HCT116 (cell line): ENCODE results near the gene TSPAN13. TPM values are rescaled to one million over a fixed set of nuclear protein-coding genes. Genes with fewer than 3 reads are reported as not detected.

Source experiments
- ATAC-seq: fragments of 200-7000 bp; cut with Tn5 transposase; 2 replicates; pipeline ENCODE4 v1.9.1; 2020; ENCODE audit warnings: mild to moderate bottlenecking, moderate library complexity
- BruUV-seq: library from RNA; stranded (reverse); fragments of 400-500 nt; replicated peaks from 2 replicates; lab custom pipeline; 2021; lab: Mats Ljungman, UMichigan
- CTCF ChIA-PET: fragments of 300-600 bp; sonication (Branson Sonifier 250); formaldehyde crosslinking; loops from one replicate; lab custom pipeline; 2021; ENCODE audit warnings: antibody characterized with exemption; lab: Charles Lee
- POLR2A ChIA-PET: fragments of 300-600, 350-600 bp; sonication (Branson Sonifier 250); formaldehyde crosslinking; loops from one replicate; lab custom pipeline; 2021; ENCODE audit warnings: antibody characterized with exemption; lab: Charles Lee
- RAD21 ChIA-PET, 2 experiments: fragments of 300-600 bp; sonication (Branson Sonifier 250); formaldehyde crosslinking; loops; one replicate each; lab custom pipeline; 2023; ENCODE audit warnings: low total read pairs in 2 of 2; ENCODE audit not compliant: uncharacterized antibody in 2 of 2, unreplicated experiment in 2 of 2, low non-redundant PET in 1 of 2; lab: Charles Lee
- DNase-seq: peaks from one replicate; pipeline ENCODE4 v3.0.0-alpha.2; 2010; ENCODE audit warnings: low read depth, low spot score
- H2AFZ ChIP-seq: fragments of 200-600 bp; shearing (Covaris generic), sonication (generic); 2 replicates; pipeline ENCODE4 v1.6.1; 2017; ENCODE audit warnings: low read depth, mixed run types, mixed read lengths, antibody characterized with exemption, low read length; ENCODE audit not compliant: poor library complexity, severe bottlenecking
- H3K27ac ChIP-seq: 2 replicates; pipeline ENCODE4 v1.5.1; 2012; ENCODE audit warnings: low read depth, low read length
- H3K27me3 ChIP-seq: fragments of 200-600 bp; sonication (generic); 2 replicates; pipeline ENCODE4 v1.6.1; 2016; ENCODE audit warnings: mixed run types, low read length, mixed read lengths; ENCODE audit not compliant: insufficient read depth
- H3K36me3 ChIP-seq, 2 experiments: fragments of 200-500 bp in 1 of 2; fragments of 200-600 bp in 1 of 2; sonication (Bioruptor generic) in 1 of 2; sonication (generic) in 1 of 2; 2 replicates each; pipeline versions ENCODE4 v1.5.1 to v1.6.1; 2014 to 2016; ENCODE audit warnings: low read length in 2 of 2, inconsistent platforms in 1 of 2, mixed read lengths in 1 of 2, mixed run types in 1 of 2; ENCODE audit not compliant: insufficient read depth in 2 of 2, control insufficient read depth in 1 of 2
- H3K4me1 ChIP-seq, 2 experiments: fragments of 200-600 bp in 1 of 2; sonication (generic) in 1 of 2; 2 replicates each; pipeline versions ENCODE4 v1.5.1 to v1.6.1; 2012 to 2017; ENCODE audit warnings: low read length in 2 of 2, inconsistent platforms in 1 of 2, mild to moderate bottlenecking in 1 of 2, mixed read lengths in 1 of 2, mixed run types in 1 of 2, moderate library complexity in 1 of 2; ENCODE audit not compliant: insufficient read depth in 2 of 2, control insufficient read depth in 1 of 2
- H3K4me2 ChIP-seq: fragments of 200-600 bp; sonication (generic); 2 replicates; pipeline ENCODE4 v1.6.1; 2017; ENCODE audit warnings: mixed run types, low read length, mixed read lengths
- H3K4me3 ChIP-seq, 2 experiments: fragments of 200-600 bp in 1 of 2; sonication (generic) in 1 of 2; replicated peaks in 1 of 2; 2 replicates each; pipeline ENCODE4 v1.5.1; 2011 to 2016; ENCODE audit warnings: low read length in 2 of 2, control low read depth in 1 of 2, low read depth in 1 of 2, mild to moderate bottlenecking in 1 of 2, mixed read lengths in 1 of 2, mixed run types in 1 of 2
- H3K79me2 ChIP-seq: fragments of 200-600 bp; sonication (generic); 2 replicates; pipeline ENCODE4 v1.6.1; 2017; ENCODE audit warnings: mild to moderate bottlenecking, mixed run types, low read length, moderate library complexity, mixed read lengths; ENCODE audit not compliant: insufficient read depth
- H3K9ac ChIP-seq: fragments of 200-600 bp; sonication (generic); 2 replicates; pipeline ENCODE4 v1.6.1; 2016; ENCODE audit warnings: low read length, mixed read lengths
- H3K9me2 ChIP-seq: fragments of 200-600 bp; sonication (generic), shearing (Covaris generic); 2 replicates; pipeline ENCODE4 v1.6.1; 2017; ENCODE audit warnings: mixed run types, mild to moderate bottlenecking, moderate library complexity; ENCODE audit not compliant: insufficient read depth
- H3K9me3 ChIP-seq, 2 experiments: fragments of 200-500 bp in 1 of 2; fragments of 200-600 bp in 1 of 2; sonication (Bioruptor generic) in 1 of 2; sonication (generic) in 1 of 2; 2 replicates each; pipeline ENCODE4 v1.6.1; 2014 to 2017; ENCODE audit warnings: low read length in 2 of 2, mixed read lengths in 2 of 2, inconsistent platforms in 1 of 2, low read depth in 1 of 2, mild to moderate bottlenecking in 1 of 2, mixed run types in 1 of 2, moderate library complexity in 1 of 2; ENCODE audit not compliant: control insufficient read depth in 1 of 2, insufficient read depth in 1 of 2
- H4K20me1 ChIP-seq: fragments of 200-600 bp; sonication (generic), shearing (Covaris generic); 2 replicates; pipeline ENCODE4 v1.6.1; 2017; ENCODE audit warnings: mixed run types, mild to moderate bottlenecking, moderate library complexity; ENCODE audit not compliant: insufficient read depth
- ATF3 ChIP-seq: IDR thresholded peaks from 2 replicates; pipeline ENCODE4 v1.6.1; 2012
- CBX3 ChIP-seq: IDR thresholded peaks from 2 replicates; pipeline ENCODE4 v1.6.1; 2012; ENCODE audit warnings: low read depth
- CEBPB ChIP-seq: IDR thresholded peaks from 2 replicates; pipeline ENCODE4 v1.6.1; 2012; ENCODE audit warnings: low read depth
- CTCF ChIP-seq, 3 experiments: fragments of 200-600 bp in 1 of 3; sonication (generic) in 1 of 3; IDR thresholded peaks in 2 of 3; conservative IDR thresholded peaks in 1 of 3; 2 replicates each; pipeline ENCODE4 v1.5.1; 2012 to 2017; ENCODE audit warnings: low read depth in 2 of 3, low read length in 2 of 3, antibody characterized with exemption in 1 of 3, borderline replicate concordance in 1 of 3, control low read depth in 1 of 3, mild to moderate bottlenecking in 1 of 3, mixed read lengths in 1 of 3, mixed run types in 1 of 3, moderate library complexity in 1 of 3; ENCODE audit not compliant: insufficient read depth in 1 of 3
- ELF1 ChIP-seq: IDR thresholded peaks from 2 replicates; pipeline ENCODE4 v1.6.1; 2012; ENCODE audit warnings: low read depth, borderline replicate concordance
- EZH2phosphoT487 ChIP-seq: fragments of 200-600 bp; IDR thresholded peaks from 2 replicates; pipeline ENCODE4 v1.6.1; 2018; ENCODE audit warnings: antibody characterized with exemption, borderline replicate concordance
- FOSL1 ChIP-seq: IDR thresholded peaks from 2 replicates; pipeline ENCODE4 v1.6.1; 2012; ENCODE audit warnings: low read depth
- JUND ChIP-seq: IDR thresholded peaks from 2 replicates; pipeline ENCODE4 v1.6.1; 2012
- MAX ChIP-seq: IDR thresholded peaks from 2 replicates; pipeline ENCODE4 v1.6.1; 2012
- POLR2AphosphoS5 ChIP-seq: IDR thresholded peaks from 2 replicates; pipeline ENCODE4 v1.6.1; 2011; ENCODE audit warnings: mild to moderate bottlenecking, low read depth, low read length, moderate library complexity
- RAD21 ChIP-seq: IDR thresholded peaks from 2 replicates; pipeline ENCODE4 v1.6.1; 2012; ENCODE audit warnings: low read depth, mild to moderate bottlenecking
- SIN3A ChIP-seq: IDR thresholded peaks from 2 replicates; pipeline ENCODE4 v1.6.1; 2012; ENCODE audit warnings: low read depth
- TCF7L2 ChIP-seq: IDR thresholded peaks from 2 replicates; pipeline ENCODE4 v1.7.0; 2011; ENCODE audit warnings: borderline replicate concordance, inconsistent platforms; ENCODE audit not compliant: insufficient read depth, insufficient read length; ENCODE audit errors: extremely low read depth
- intact Hi-C: fragments of 100-400 bp; cut with micrococcal nuclease; formaldehyde crosslinking; loops from 2 replicates; pipeline ENCODE4 v1.10.0; 2022
- total RNA-seq: library from RNA; stranded (reverse); gene quantifications from one replicate; pipeline ENCODE4 v1.2.1, GENCODE V29; 2021; ENCODE audit not compliant: unreplicated experiment
- TF ChIP-seq, protein P1 (sequence below): IDR thresholded peaks from 2 replicates; pipeline ENCODE4 v1.6.1; 2011; ENCODE audit warnings: mild to moderate bottlenecking, low read length, moderate library complexity; ENCODE audit not compliant: insufficient replicate concordance; ENCODE audit errors: extremely low read depth

TSPAN13 gene
- total RNA-seq, 1 experiment from 2014 or later = 18.5 TPM

GRCh38 chr7:16826060-16826459 lies 72.5 kb downstream of the TSPAN13 start:
- Histone ChIP-seq H3K79me2 (no peaks in the 10 kb centered on the region), H3K4me3 (no peak overlapping the region), H3K36me3 (no peaks in the 10 kb centered on the region), H3K9me2 (no peaks in the 10 kb centered on the region), H2AFZ (no peak overlapping the region), H3K9me3 (no peaks in the 10 kb centered on the region), H4K20me1 (no peaks in the 10 kb centered on the region), H3K27ac (no peak overlapping the region), H3K9ac (no peak overlapping the region), H3K4me1 (no peaks in the 10 kb centered on the region), H3K27me3 (no peaks in the 10 kb centered on the region), H3K4me2 (no peak overlapping the region)
- CTCF ChIA-PET = no interaction called here
- BruUV-seq = no TSS peak
- RAD21 ChIA-PET = no interaction called here
- ATAC-seq (no peak), DNase-seq (no peak)
- POLR2A ChIA-PET = no interaction called here
- TF ChIP-seq, protein P1, sequence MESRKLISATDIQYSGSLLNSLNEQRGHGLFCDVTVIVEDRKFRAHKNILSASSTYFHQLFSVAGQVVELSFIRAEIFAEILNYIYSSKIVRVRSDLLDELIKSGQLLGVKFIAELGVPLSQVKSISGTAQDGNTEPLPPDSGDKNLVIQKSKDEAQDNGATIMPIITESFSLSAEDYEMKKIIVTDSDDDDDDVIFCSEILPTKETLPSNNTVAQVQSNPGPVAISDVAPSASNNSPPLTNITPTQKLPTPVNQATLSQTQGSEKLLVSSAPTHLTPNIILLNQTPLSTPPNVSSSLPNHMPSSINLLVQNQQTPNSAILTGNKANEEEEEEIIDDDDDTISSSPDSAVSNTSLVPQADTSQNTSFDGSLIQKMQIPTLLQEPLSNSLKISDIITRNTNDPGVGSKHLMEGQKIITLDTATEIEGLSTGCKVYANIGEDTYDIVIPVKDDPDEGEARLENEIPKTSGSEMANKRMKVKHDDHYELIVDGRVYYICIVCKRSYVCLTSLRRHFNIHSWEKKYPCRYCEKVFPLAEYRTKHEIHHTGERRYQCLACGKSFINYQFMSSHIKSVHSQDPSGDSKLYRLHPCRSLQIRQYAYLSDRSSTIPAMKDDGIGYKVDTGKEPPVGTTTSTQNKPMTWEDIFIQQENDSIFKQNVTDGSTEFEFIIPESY = no peak
- TF ChIP-seq RAD21 (no peak), POLR2AphosphoS5 (no peak), ELF1 (no peak), ATF3 (no peak), CBX3 (no peak), JUND (no peak)
- intact Hi-C loops = no loop called here

DNA sequence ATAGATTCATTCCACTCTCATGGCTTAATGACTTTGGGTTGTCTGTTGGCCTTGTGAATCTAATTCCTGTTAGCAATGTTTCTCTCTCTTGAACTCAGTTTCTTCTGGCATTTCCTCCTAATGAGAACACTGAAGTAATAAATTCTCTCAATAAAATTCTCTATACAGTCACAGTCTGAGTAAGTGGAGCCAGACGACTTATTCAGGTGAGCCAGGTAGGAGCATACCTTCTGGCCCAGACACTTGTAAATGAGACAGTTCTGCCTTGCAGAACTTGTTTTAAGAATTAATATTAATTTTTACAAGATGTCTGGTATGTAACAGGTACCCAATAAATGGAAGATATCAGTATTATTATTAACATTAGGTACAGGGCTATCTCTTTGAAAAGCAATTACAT lies 79.8 kb downstream of the TSPAN13 start:
- no peaks in the 10 kb centered on the region for H3K4me1 ChIP-seq
- no peak for ATAC-seq
- ChIA-PET POLR2A (no interaction called here), CTCF (no interaction called here), RAD21 (no interaction called here)
- no peaks in the 10 kb centered on the region for H3K36me3 ChIP-seq
- H3K79me2 ChIP-seq = no peaks in the 10 kb centered on the region
- no TSS peak for BruUV-seq
- no peak overlapping the region for H3K4me3 ChIP-seq
- H3K27ac ChIP-seq = no peak overlapping the region
- intact Hi-C loops = no loop called here
- H3K27me3 ChIP-seq = no peaks in the 10 kb centered on the region
- H4K20me1 ChIP-seq = no peaks in the 10 kb centered on the region
- H2AFZ ChIP-seq = no peak overlapping the region
- no peaks in the 10 kb centered on the region for H3K9me3 ChIP-seq
- H3K9me2 ChIP-seq = no peaks in the 10 kb centered on the region
- DNase-seq = no peak
- no peak overlapping the region for H3K4me2 ChIP-seq
- H3K9ac ChIP-seq = no peak overlapping the region
- no peak for TF ChIP-seq FOSL1
- TF ChIP-seq, protein P1 = no peak
- no peak for TF ChIP-seq CBX3
- no peak for TF ChIP-seq CTCF (IDR thresholded peaks at IDR 0.05 in 2 of 3, conservative IDR thresholded peaks at IDR 0.05 in 1 of 3; ENCODE audit: borderline replicate concordance in 1 of 3, insufficient read depth in 1 of 3, low read depth in 2 of 3, low read length in 2 of 3)
- TF ChIP-seq MAX = no peak
- TF ChIP-seq ELF1 = no peak
- TF ChIP-seq SIN3A = no peak
- TF ChIP-seq EZH2phosphoT487 = no peak
- no peak for TF ChIP-seq JUND
- no peak for TF ChIP-seq TCF7L2
- TF ChIP-seq CEBPB = no peak
